K562 (cell line): Measurements from ENCODE around the gene BCL2L15. TPM values are rescaled to one million over a fixed set of nuclear protein-coding genes. Genes with fewer than 3 reads are reported as not detected.

Experiments used
- ATAC-seq: fragments of 200-7000 bp; cut with Tn5 transposase; 3 replicates; pipeline ENCODE4 v1.9.1; 2020; ENCODE audit warnings: moderate library complexity
- BruUV-seq: library from RNA; stranded (reverse); fragments of 400-500 nt; replicated peaks from 2 replicates; lab custom pipeline; 2021; lab: Mats Ljungman, UMichigan
- CTCF ChIA-PET: fragments of 300-600 bp; formaldehyde crosslinking; extraction: SDS; loops from one replicate; lab custom pipeline; 2021; ENCODE audit warnings: low intra/inter-chr PET ratio; lab: Yijun Ruan, JAX
- POLR2A ChIA-PET: fragments of 300-600, 350-650 bp; sonication (Branson Sonifier 250); formaldehyde crosslinking; extraction: SDS; loops from one replicate; lab custom pipeline; 2021; ENCODE audit warnings: antibody characterized with exemption, inconsistent platforms; lab: Yijun Ruan, JAX
- DNase-seq, 4 experiments: peaks; one replicate each; pipeline versions ENCODE4 v3.0.0 to v3.0.0-alpha.2; 2011 to 2018; ENCODE audit warnings: low spot score in 3 of 4, mixed read lengths in 3 of 4; ENCODE audit errors: extremely low read depth in 1 of 4
- FAIRE-seq: peaks from 2 replicates; lab custom pipeline; 2011; peaks lifted over from hg19 to GRCh38; lab: Jason Lieb, UNC
- H2AFZ ChIP-seq: 2 replicates; pipeline ENCODE4 v1.6.0; 2011; ENCODE audit warnings: low read depth, low read length, control low read depth, inconsistent platforms
- H3K27ac ChIP-seq: fragments of 200-600 bp; 3 replicates; pipeline ENCODE4 v1.8.0; 2011; ENCODE audit warnings: low read depth, mild to moderate bottlenecking, control low read depth, inconsistent platforms, low read length, moderate library complexity, mixed read lengths; ENCODE audit errors: extremely low read depth
- H3K27me3 ChIP-seq, 2 experiments: fragments of 300-600 bp in 1 of 2; 2 replicates in 1 of 2; 3 replicates in 1 of 2; pipeline versions ENCODE4 v1.6.0 to v1.8.0; 2011; ENCODE audit warnings: inconsistent platforms in 2 of 2, low read length in 2 of 2, mild to moderate bottlenecking in 1 of 2, mixed read lengths in 1 of 2, moderate library complexity in 1 of 2; ENCODE audit not compliant: control insufficient read depth in 2 of 2, insufficient read depth in 2 of 2
- H3K36me3 ChIP-seq: fragments of 300-600 bp; 3 replicates; pipeline ENCODE4 v1.8.0; 2011; ENCODE audit warnings: mild to moderate bottlenecking, low read length, inconsistent platforms; ENCODE audit not compliant: control insufficient read depth, insufficient read depth
- H3K4me1 ChIP-seq, 2 experiments: fragments of 200-600 bp in 1 of 2; replicated peaks in 1 of 2; 2 replicates in 1 of 2; 3 replicates in 1 of 2; pipeline versions ENCODE4 v1.5.1 to v1.8.0; 2011; ENCODE audit warnings: inconsistent platforms in 2 of 2, low read length in 2 of 2, mild to moderate bottlenecking in 1 of 2, mixed read lengths in 1 of 2, moderate library complexity in 1 of 2; ENCODE audit not compliant: control insufficient read depth in 2 of 2, insufficient read depth in 2 of 2
- H3K4me2 ChIP-seq: 2 replicates; pipeline ENCODE4 v1.6.1; 2011; ENCODE audit warnings: low read length, control low read depth, inconsistent platforms, mixed read lengths; ENCODE audit not compliant: insufficient read depth
- H3K4me3 ChIP-seq: fragments of 200-600 bp; sonication (generic), shearing (Covaris generic); 2 replicates; pipeline ENCODE4 v1.5.1; 2016; ENCODE audit warnings: control low read depth, inconsistent platforms
- H3K79me2 ChIP-seq: fragments of 200-600 bp; 3 replicates; pipeline ENCODE4 v1.8.0; 2011; ENCODE audit warnings: low read length, inconsistent platforms; ENCODE audit not compliant: control insufficient read depth, insufficient read depth
- H3K9ac ChIP-seq, 2 experiments: 2 replicates each; pipeline versions ENCODE4 v1.6.0 to v1.6.1; 2011; ENCODE audit warnings: low read depth in 2 of 2, low read length in 2 of 2, control low read depth in 1 of 2, inconsistent platforms in 1 of 2, mild to moderate bottlenecking in 1 of 2, mixed read lengths in 1 of 2; ENCODE audit not compliant: insufficient read depth in 1 of 2
- H3K9me1 ChIP-seq: one replicate; pipeline ENCODE4 v1.6.0; 2011; ENCODE audit warnings: inconsistent platforms, mild to moderate bottlenecking, low read length, moderate library complexity; ENCODE audit not compliant: control insufficient read depth, insufficient read depth
- H3K9me3 ChIP-seq: replicated peaks from 2 replicates; pipeline ENCODE4 v1.5.1; 2011; ENCODE audit warnings: low read depth, low read length, inconsistent platforms; ENCODE audit not compliant: control insufficient read depth, insufficient read depth
- H4K20me1 ChIP-seq: replicated peaks from 2 replicates; pipeline ENCODE4 v1.6.1; 2011; ENCODE audit warnings: low read length, inconsistent platforms, mixed read lengths; ENCODE audit not compliant: control insufficient read depth, insufficient read depth
- GABPB1 ChIP-seq: sonication (generic); formaldehyde crosslinking; IDR thresholded peaks from 2 replicates; pipeline ENCODE4 v1.8.0; 2022; ENCODE audit warnings: mild to moderate bottlenecking, missing genetic modification reagents
- JUND ChIP-seq, 2 experiments: IDR thresholded peaks; 2 replicates in 1 of 2; 3 replicates in 1 of 2; pipeline ENCODE4 v1.6.1; 2011; ENCODE audit warnings: borderline replicate concordance in 2 of 2, low read depth in 2 of 2, low read length in 2 of 2, improper control_type of control experiment in 1 of 2, missing biosample characterization in 1 of 2, missing genetic modification characterization in 1 of 2, missing genetic modification reagents in 1 of 2
- MCM7 ChIP-seq, 2 experiments: fragments of 450-650 bp; IDR thresholded peaks; 2 replicates each; pipeline ENCODE4 v1.6.1; 2016 to 2018
- NCOA2 ChIP-seq, 2 experiments: fragments of 450-650 bp; IDR thresholded peaks; 2 replicates each; pipeline ENCODE4 v1.6.1; 2018; ENCODE audit warnings: mild to moderate bottlenecking in 2 of 2, moderate library complexity in 1 of 2; ENCODE audit not compliant: partially characterized antibody in 2 of 2
- NFE2L1 ChIP-seq: fragments of 450-650 bp; IDR thresholded peaks from 2 replicates; pipeline ENCODE4 v1.6.1; 2016; ENCODE audit warnings: missing genetic modification characterization, low read depth, mild to moderate bottlenecking, missing compliant biosample characterization, moderate library complexity, borderline replicate concordance
- RBM17 ChIP-seq: fragments of 200-400 bp; formaldehyde crosslinking; IDR thresholded peaks from 2 replicates; pipeline ENCODE4 v1.6.1; 2017; ENCODE audit warnings: low read depth, mild to moderate bottlenecking, low read length, borderline replicate concordance
- RUNX1 ChIP-seq: sonication (generic); IDR thresholded peaks from 2 replicates; pipeline ENCODE4 v1.6.1; 2016; ENCODE audit warnings: antibody characterized with exemption, low read depth
- SAFB2 ChIP-seq: fragments of 200-400 bp; formaldehyde crosslinking; IDR thresholded peaks from 2 replicates; pipeline ENCODE4 v1.6.1; 2018; ENCODE audit warnings: borderline replicate concordance, low read length, low read depth, moderate library complexity; ENCODE audit not compliant: severe bottlenecking
- SMAD1 ChIP-seq: fragments of 150-350 bp; IDR thresholded peaks from 2 replicates; pipeline ENCODE4 v1.6.1; 2014; ENCODE audit warnings: low read length, low read depth; ENCODE audit not compliant: partially characterized antibody
- SMAD4 ChIP-seq: fragments of 250-450 bp; sonication (Bioruptor Pico); conservative IDR thresholded peaks from 2 replicates; pipeline ENCODE4 v1.8.0; 2021; ENCODE audit warnings: inconsistent platforms, mild to moderate bottlenecking, moderate library complexity
- SMARCC2 ChIP-seq: fragments of 450-650 bp; IDR thresholded peaks from 2 replicates; pipeline ENCODE4 v1.6.1; 2017; ENCODE audit warnings: antibody characterized with exemption, moderate library complexity, mild to moderate bottlenecking, low read depth
- SUPT5H ChIP-seq: fragments of 450-650 bp; IDR thresholded peaks from 2 replicates; pipeline ENCODE4 v1.6.1; 2016
- TAF7 ChIP-seq: fragments of 450-650 bp; IDR thresholded peaks from 2 replicates; pipeline ENCODE4 v1.6.1; 2016; ENCODE audit warnings: missing genetic modification characterization, missing compliant biosample characterization
- ZNF41 ChIP-seq: fragments of 250-450 bp; sonication (Bioruptor Pico); conservative IDR thresholded peaks from 2 replicates; pipeline ENCODE4 v1.4.0; 2020; ENCODE audit warnings: mild to moderate bottlenecking
- ZNF584 ChIP-seq: fragments of 200-800 bp; sonication (Bioruptor generic); IDR thresholded peaks from 2 replicates; pipeline ENCODE4 v1.6.1; 2016; ENCODE audit warnings: low read depth, mild to moderate bottlenecking, missing genetic modification characterization, missing compliant biosample characterization
- WGBS: fragments of 100-300 bp; shearing (Covaris generic); methylation state at CpG from one replicate; pipeline ENCODE4 v1.1.6; 2016; ENCODE audit warnings: low coverage, mixed read lengths; ENCODE audit not compliant: insufficient coverage; ENCODE audit errors: missing lambda C conversion rate; 5-methylcytosine and 5-hydroxymethylcytosine counted together
- in situ Hi-C: fragments of 300-500 bp; cut with MboI; formaldehyde crosslinking; loops from 4 replicates; pipeline ENCODE4 v1.15.0; 2018; ENCODE audit warnings: inconsistent platforms, mixed read lengths
- intact Hi-C: fragments of 100-400 bp; cut with micrococcal nuclease; formaldehyde crosslinking; loops from 2 replicates; pipeline ENCODE4 v1.14.2; 2022
- polyA plus RNA-seq, 8 experiments: library from polyadenylated mRNA; depleted of rRNA in 4 of 8; stranded (reverse) in 5 of 8; unstranded in 3 of 8; fragments of >200 nt; fragmentation: Nextera tagmentation in 2 of 8; fragmentation: Illumina TruSeq in 1 of 8; extraction: Ambion mirVana in 2 of 8; extraction: Trizol in 1 of 8; gene quantifications; 2 replicates each; pipeline versions ENCODE4 v1.2.1 to v1.2.3, GENCODE V29; 2011 to 2014; ENCODE audit warnings: inconsistent platforms in 1 of 8, missing spikeins in 1 of 8
- total RNA-seq, 7 experiments: library from RNA; depleted of rRNA in 6 of 7; stranded (reverse); fragments of >200 nt in 6 of 7; fragmentation: Illumina TruSeq in 2 of 7; extraction: Trizol in 2 of 7; gene quantifications; 2 replicates each; pipeline versions ENCODE4 v1.2.1 to v1.2.3, GENCODE V29; 2011 to 2021; ENCODE audit warnings: low replicate concordance in 1 of 7
- TF ChIP-seq, protein P1 (sequence below): fragments of 450-650 bp; formaldehyde crosslinking; IDR thresholded peaks from 2 replicates; pipeline ENCODE4 v1.4.0; 2020; ENCODE audit warnings: mild to moderate bottlenecking, mixed read lengths
- TF ChIP-seq, protein P2 (sequence below): sonication (generic); formaldehyde crosslinking; IDR thresholded peaks from 2 replicates; pipeline ENCODE4 v1.8.1; 2022; ENCODE audit warnings: missing genetic modification reagents
- TF ChIP-seq, protein P3 (sequence below), 2 experiments: fragments of 450-650 bp; IDR thresholded peaks; 2 replicates each; pipeline ENCODE4 v1.6.1; 2016

BCL2L15 gene
- total and polyA plus RNA-seq, 9 of the 15 experiments (the other 6 are each of a cell fraction or from before 2014, with no cell fraction given): 0.06 to 0.42 (median 0.28) TPM; not detected in 1

DNA sequence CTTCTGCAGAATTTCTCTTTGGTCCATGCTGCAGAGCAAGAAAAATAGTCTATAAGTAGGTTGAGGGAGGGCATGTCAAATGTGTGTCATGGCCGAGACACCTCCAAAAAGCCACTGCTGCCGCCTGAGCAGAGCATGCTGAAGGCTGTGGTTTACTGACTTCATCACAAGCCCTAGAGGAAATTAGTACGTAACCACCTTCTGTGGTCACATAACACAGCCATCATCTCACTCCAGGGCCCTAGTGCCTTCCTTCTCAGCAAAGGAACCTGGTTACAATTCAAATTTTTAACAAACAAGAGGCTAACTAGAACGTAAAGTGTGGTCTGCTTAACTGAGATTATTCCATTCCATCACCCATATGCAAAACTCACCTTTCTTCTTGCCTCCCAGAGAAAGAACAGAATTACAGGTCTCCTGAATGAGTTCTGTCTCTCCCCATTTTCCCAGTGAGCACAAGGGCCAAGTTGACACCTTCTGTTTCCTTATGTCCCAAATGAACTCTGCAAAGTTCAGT lies 15.7 kb downstream of the BCL2L15 start, which contains the start of gene PTPN22:
PTPN22 (minus strand) TSS at position 116 of the 517 bp plus-strand sequence.
- Histone ChIP-seq H3K4me3 (no peak within 1 kb of the TSS), H3K9me3 (no peaks in the 10 kb centered on the region), H3K9ac (no peak within 1 kb of the TSS; a peak in 1 of 4 replicates), H3K27ac (peak within 1 kb of the TSS; percentile 37; the same call in 2 of the 3 replicates), H3K36me3 (no peaks in the 10 kb centered on the region), H3K4me1 (peaks cover 0 to 32% of the 10 kb centered on the region in 2 experiments; a peak in 4 of 5 replicates), H3K9me1 (no peaks in the 10 kb centered on the region), H3K4me2 (peak within 1 kb of the TSS; percentile 10; the same call in 1 of the 2 replicates), H2AFZ (peak within 1 kb of the TSS; percentile 90), H3K79me2 (no peaks in the 10 kb centered on the region), H4K20me1 (no peaks in the 10 kb centered on the region), H3K27me3 (no peaks in the 10 kb centered on the region)
- DNase-seq (peak in 1 of 4 experiments; percentile 65), FAIRE-seq (peak; percentile 73), ATAC-seq (peak; percentile 81)
- in situ Hi-C loops: no loop called here
- intact Hi-C loops: no loop called here
- POLR2A ChIA-PET: interaction anchor here (0.9 to 1.1 kb wide), 3 partner anchors 9 to 75 kb away, joined by 3 to 4 read pairs (median 4); no protein-coding TSS in a partner anchor
- WGBS: 24% methylated on average over 4 of the region's 4 CpGs
- CTCF ChIA-PET: no interaction called here
- no TSS peak for BruUV-seq
- TF ChIP-seq RUNX1 (no peak), TAF7 (no peak), GABPB1 (CRISPR knock-in tag) (peak; percentile 55; the same call in 1 of the 2 replicates), SUPT5H (no peak), NCOA2 (IDR thresholded peaks at IDR 0.05; ENCODE audit: partially characterized antibody in 2 of 2) (no peak), SAFB2 (no peak), ZNF41 (CRISPR knock-in tag) (no peak), ZNF584 (CRISPR knock-in tag) (peak; percentile 55; the same call in 1 of the 2 replicates), SMARCC2 (no peak), MCM7 (IDR thresholded peaks at IDR 0.05) (no peak), NFE2L1 (tag) (no peak), JUND (IDR thresholded peaks at IDR 0.05; ENCODE audit: borderline replicate concordance, low read depth, low read length) (peak; percentile 49; the same call in 1 of the 2 replicates), JUND (tag; IDR thresholded peaks at IDR 0.05; ENCODE audit: borderline replicate concordance, low read depth, low read length) (peak; percentile 65; the same call in 2 of the 3 replicates), SMAD1 (no peak), RBM17 (no peak), SMAD4 (CRISPR knock-in tag) (peak; percentile 53; the same call in 1 of the 2 replicates)
- TF ChIP-seq, protein P1, sequence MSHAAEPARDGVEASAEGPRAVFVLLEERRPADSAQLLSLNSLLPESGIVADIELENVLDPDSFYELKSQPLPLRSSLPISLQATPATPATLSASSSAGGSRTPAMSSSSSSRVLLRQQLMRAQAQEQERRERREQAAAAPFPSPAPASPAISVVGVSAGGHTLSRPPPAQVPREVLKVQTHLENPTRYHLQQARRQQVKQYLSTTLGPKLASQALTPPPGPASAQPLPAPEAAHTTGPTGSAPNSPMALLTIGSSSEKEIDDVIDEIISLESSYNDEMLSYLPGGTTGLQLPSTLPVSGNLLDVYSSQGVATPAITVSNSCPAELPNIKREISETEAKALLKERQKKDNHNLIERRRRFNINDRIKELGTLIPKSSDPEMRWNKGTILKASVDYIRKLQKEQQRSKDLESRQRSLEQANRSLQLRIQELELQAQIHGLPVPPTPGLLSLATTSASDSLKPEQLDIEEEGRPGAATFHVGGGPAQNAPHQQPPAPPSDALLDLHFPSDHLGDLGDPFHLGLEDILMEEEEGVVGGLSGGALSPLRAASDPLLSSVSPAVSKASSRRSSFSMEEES (CRISPR knock-in tag): 0 out of 2 replicates have a peak, but pooled peaks have one; percentile 0
- TF ChIP-seq, protein P2, sequence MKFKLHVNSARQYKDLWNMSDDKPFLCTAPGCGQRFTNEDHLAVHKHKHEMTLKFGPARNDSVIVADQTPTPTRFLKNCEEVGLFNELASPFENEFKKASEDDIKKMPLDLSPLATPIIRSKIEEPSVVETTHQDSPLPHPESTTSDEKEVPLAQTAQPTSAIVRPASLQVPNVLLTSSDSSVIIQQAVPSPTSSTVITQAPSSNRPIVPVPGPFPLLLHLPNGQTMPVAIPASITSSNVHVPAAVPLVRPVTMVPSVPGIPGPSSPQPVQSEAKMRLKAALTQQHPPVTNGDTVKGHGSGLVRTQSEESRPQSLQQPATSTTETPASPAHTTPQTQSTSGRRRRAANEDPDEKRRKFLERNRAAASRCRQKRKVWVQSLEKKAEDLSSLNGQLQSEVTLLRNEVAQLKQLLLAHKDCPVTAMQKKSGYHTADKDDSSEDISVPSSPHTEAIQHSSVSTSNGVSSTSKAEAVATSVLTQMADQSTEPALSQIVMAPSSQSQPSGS (CRISPR knock-in tag): peak; percentile 51; the same call in 1 of the 2 replicates
- TF ChIP-seq, protein P3, sequence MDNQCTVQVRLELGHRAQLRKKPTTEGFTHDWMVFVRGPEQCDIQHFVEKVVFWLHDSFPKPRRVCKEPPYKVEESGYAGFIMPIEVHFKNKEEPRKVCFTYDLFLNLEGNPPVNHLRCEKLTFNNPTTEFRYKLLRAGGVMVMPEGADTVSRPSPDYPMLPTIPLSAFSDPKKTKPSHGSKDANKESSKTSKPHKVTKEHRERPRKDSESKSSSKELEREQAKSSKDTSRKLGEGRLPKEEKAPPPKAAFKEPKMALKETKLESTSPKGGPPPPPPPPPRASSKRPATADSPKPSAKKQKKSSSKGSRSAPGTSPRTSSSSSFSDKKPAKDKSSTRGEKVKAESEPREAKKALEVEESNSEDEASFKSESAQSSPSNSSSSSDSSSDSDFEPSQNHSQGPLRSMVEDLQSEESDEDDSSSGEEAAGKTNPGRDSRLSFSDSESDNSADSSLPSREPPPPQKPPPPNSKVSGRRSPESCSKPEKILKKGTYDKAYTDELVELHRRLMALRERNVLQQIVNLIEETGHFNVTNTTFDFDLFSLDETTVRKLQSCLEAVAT (IDR thresholded peaks at IDR 0.05): peak in 1 of 2 experiments; percentile 91; a peak in 2 of 4 replicates
